Ishikawa (cell line): ENCODE measurements around the gene ALDH6A1.

ENCODE experiments used
- CEBPB ChIP-seq: IDR thresholded peaks from 2 replicates; pipeline ENCODE4 v1.6.1; 2012
- CREB1 ChIP-seq: IDR thresholded peaks from 2 replicates; pipeline ENCODE4 v1.6.1; 2012; ENCODE audit warnings: low read depth
- EP300 ChIP-seq: IDR thresholded peaks from 2 replicates; pipeline ENCODE4 v1.6.1; 2012; ENCODE audit warnings: borderline replicate concordance
- FOXM1 ChIP-seq: IDR thresholded peaks from 2 replicates; pipeline ENCODE4 v1.6.1; 2012; ENCODE audit warnings: low read depth, borderline replicate concordance
- NFIC ChIP-seq: IDR thresholded peaks from 2 replicates; pipeline ENCODE4 v1.6.1; 2012
- TAF1 ChIP-seq: IDR thresholded peaks from 2 replicates; pipeline ENCODE4 v1.6.1; 2012; ENCODE audit warnings: low read depth, mild to moderate bottlenecking
- TCF12 ChIP-seq: IDR thresholded peaks from 2 replicates; pipeline ENCODE4 v1.6.1; 2012; ENCODE audit warnings: low read depth
- TEAD4 ChIP-seq: IDR thresholded peaks from 2 replicates; pipeline ENCODE4 v1.6.1; 2012
- ZBTB7A ChIP-seq: IDR thresholded peaks from 2 replicates; pipeline ENCODE4 v1.6.1; 2012; ENCODE audit warnings: low read depth
- TF ChIP-seq, protein P1 (sequence below): IDR thresholded peaks from 2 replicates; pipeline ENCODE4 v1.6.1; 2012; ENCODE audit warnings: low read depth, mild to moderate bottlenecking
- TF ChIP-seq, protein P2 (sequence below): IDR thresholded peaks from 2 replicates; pipeline ENCODE4 v1.6.1; 2012
- TF ChIP-seq, protein P3 (sequence below): IDR thresholded peaks from 2 replicates; pipeline ENCODE4 v1.6.1; 2012

DNA sequence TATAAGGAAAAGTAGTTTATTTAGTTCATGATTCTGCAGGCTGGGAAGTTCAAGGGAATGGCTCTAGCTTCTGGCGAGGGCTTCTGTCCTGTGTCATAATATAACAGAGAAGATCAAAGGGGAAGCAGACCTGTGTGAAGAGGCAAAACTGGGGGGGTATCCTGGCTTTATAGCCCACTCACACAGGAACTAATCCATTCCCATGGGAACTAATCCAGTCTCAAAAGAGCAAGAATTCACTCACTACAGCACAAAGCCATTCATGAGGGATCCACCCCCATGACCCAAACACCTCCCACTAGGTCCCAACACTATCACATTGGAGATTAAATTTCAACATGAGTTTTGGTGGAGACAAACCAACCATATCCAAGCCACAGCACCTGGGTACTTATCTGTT lies 6.9 kb downstream of the ALDH6A1 start:
- TF ChIP-seq TAF1 (no peak), NFIC (no peak), TCF12 (no peak), CEBPB (no peak), FOXM1 (no peak), CREB1 (no peak), TEAD4 (no peak), EP300 (no peak), ZBTB7A (no peak)
- TF ChIP-seq, protein P1, sequence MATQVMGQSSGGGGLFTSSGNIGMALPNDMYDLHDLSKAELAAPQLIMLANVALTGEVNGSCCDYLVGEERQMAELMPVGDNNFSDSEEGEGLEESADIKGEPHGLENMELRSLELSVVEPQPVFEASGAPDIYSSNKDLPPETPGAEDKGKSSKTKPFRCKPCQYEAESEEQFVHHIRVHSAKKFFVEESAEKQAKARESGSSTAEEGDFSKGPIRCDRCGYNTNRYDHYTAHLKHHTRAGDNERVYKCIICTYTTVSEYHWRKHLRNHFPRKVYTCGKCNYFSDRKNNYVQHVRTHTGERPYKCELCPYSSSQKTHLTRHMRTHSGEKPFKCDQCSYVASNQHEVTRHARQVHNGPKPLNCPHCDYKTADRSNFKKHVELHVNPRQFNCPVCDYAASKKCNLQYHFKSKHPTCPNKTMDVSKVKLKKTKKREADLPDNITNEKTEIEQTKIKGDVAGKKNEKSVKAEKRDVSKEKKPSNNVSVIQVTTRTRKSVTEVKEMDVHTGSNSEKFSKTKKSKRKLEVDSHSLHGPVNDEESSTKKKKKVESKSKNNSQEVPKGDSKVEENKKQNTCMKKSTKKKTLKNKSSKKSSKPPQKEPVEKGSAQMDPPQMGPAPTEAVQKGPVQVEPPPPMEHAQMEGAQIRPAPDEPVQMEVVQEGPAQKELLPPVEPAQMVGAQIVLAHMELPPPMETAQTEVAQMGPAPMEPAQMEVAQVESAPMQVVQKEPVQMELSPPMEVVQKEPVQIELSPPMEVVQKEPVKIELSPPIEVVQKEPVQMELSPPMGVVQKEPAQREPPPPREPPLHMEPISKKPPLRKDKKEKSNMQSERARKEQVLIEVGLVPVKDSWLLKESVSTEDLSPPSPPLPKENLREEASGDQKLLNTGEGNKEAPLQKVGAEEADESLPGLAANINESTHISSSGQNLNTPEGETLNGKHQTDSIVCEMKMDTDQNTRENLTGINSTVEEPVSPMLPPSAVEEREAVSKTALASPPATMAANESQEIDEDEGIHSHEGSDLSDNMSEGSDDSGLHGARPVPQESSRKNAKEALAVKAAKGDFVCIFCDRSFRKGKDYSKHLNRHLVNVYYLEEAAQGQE: no peak
- TF ChIP-seq, protein P2, sequence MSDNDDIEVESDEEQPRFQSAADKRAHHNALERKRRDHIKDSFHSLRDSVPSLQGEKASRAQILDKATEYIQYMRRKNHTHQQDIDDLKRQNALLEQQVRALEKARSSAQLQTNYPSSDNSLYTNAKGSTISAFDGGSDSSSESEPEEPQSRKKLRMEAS: no peak
- TF ChIP-seq, protein P3, sequence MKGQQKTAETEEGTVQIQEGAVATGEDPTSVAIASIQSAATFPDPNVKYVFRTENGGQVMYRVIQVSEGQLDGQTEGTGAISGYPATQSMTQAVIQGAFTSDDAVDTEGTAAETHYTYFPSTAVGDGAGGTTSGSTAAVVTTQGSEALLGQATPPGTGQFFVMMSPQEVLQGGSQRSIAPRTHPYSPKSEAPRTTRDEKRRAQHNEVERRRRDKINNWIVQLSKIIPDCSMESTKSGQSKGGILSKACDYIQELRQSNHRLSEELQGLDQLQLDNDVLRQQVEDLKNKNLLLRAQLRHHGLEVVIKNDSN: no peak
